GM15510 (cell line): ENCODE measurements around the gene AGBL5.

ENCODE experiments used
- POLR2A ChIP-seq: IDR thresholded peaks from 3 replicates; pipeline ENCODE4 v1.6.1; 2011; ENCODE audit warnings: borderline replicate concordance; ENCODE audit not compliant: insufficient read length; ENCODE audit errors: extremely low read depth

AGBL5 gene

DNA sequence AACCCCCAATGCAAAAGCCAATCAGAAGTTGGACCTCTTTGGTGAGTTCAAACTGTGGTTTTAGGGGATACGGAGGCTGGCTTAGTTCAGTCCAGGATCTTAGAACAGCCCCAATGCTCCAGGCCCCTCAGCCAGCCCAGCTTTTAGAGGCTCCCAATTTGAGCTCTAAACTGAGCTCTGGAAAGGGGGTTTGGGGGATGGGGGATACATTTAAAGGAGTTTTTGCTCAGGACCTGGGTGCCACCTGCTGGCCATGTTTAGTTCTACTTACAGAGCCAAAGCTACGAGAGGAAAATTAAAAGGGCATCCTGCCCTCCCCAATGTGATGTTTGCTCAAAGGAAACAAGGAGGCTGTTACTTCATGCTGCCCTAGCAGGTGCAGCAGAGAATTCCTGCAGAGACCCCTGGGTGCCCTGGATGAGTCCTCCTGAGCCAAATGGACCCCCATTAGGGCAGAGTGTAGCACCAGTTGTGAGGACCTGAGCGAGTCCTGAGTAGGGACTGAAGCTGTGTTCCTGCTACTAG lies 34.6 kb upstream of the AGBL5 start:
- no peak for TF ChIP-seq POLR2A

DNA sequence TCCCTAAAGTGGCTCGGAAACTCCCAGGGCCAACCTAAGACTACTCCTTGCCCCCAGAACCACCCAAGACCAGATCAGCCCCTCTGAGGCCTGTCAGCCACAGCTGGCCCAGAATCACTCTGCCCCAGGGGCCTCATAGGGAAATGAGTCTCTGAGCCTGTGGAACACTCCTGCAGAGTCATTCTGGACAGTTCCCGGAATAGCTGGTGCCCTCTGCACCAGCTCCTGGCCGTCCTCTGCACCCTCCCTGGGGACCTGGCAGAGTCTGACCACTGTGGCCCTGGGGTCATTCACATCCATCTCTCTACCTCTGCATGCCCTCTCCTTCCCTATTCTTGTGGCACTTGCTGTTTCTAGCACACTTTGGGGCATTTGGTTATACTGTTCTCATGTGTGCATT lies 33.3 kb upstream of the AGBL5 start:
- TF ChIP-seq POLR2A = no peak

DNA sequence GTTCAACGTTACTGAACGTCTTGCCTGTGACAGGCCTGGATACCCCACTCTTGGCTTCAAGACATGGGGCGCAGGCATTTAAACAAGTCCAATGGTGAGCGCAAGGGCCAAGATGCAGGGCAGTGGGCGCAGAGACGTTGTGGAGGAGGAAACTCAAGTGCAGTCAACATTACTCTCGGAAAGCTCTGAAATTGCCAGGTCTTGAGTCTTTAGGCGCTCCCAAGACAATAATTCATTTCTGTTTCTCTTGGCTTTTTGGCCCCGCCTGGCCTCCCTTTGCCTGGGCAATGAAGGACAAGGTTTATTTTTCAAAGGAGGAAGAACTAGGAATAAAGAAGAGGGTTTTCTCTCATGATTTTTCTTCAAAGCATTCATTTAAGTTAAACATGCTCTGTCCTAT lies 32.0 kb upstream of the AGBL5 start:
- no peak for TF ChIP-seq POLR2A

DNA sequence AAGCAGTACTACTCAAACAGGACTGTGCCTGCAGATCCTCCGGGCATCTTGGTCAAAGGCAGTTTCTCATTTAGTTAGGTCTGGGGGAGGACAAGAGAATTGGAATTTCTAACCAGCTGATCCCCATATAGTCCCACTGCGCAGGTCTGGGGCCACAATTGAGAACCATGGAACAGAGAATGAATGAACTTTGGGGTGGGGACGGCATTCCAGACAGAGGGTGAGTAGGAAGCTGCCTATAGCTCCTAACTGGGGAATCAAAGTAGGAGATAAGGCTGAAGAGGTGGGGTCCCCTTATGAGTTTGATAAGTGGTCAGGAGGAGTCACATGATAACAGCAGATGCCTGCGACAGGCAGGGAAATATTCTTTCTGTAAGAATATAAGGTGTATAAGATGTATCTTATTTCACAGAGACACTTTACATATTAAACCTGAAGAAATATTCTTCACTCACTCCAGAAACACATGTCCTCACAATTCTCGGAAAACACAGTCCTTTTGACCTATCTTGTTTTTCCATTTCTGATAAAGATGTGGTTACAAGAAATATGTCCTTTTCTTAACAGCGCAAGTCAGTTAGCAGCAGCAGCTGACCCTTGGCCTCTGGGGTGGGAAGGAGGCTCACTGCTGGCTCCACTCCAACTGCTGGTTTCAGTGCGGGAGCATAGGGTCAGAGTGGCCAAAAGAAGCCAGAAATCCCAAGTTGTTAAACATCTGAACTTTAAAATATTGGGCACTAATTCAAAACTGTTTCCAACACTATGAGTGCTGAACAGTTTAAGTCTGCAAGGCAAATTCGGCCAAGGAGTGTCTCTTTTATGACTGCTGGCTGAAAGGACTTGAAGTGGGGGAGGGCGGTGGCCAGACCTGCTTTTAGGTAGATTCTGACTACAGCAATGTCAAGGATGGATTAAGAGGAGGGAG lies 31.3 kb upstream of the AGBL5 start:
- no peak for TF ChIP-seq POLR2A

DNA sequence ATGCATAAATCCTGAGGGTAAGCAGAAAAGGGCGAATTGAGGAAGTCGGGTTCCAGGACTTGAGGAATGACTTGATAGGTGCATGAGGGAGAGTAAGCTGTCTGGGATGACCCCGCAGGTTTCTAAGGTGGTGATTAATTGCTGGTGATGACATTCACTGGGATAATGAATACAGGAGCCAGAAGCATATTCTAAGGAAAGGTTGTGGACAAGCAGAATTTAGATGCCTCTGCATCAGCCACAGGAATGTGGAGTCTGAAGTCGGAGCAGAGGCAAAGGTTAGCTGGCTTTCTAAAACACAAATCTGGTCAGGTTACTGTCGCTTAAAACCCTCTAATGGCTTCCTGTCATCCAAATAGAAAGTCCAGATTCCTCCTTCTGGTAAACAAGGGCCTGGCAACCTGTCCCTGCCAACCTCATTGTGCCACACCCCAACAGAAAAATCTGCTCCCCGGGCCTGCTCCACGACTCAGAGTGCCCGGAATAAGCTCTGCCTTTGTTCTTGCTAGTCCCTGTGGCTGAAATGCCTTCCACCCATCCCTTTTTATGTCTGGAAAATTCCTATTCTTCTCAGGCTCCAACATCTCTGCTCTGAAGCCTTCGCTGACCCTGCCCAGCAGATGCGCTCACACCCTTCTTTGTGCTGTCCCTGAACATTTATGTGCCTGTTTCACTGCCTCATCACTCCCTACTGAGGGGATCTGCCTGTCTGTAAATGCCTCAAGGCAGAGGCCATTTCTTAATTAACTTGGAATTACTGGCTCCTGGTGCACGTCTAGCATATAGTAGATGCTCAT lies 30.0 kb upstream of the AGBL5 start:
- no peak for TF ChIP-seq POLR2A

DNA sequence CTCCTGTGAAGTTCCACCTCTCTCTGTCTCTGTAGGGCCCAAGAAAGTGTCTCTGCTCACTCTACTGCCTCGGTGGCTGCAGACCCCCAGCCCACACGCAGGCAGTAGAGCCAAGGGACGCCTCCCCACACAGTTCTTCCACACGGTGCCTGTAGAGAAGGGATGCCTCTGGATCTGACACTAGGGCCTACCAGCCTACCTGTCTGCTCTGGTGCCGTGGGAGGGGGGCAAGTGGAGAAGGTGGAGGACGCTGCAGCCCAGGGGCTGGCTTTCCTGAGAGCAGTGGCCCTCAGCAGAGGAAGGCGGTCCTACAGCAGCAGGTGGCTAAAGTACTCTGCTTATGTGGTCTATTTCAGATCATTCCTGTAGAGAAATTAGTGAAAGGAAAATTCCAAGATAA lies 27.7 kb upstream of the AGBL5 start:
- no peak for TF ChIP-seq POLR2A

DNA sequence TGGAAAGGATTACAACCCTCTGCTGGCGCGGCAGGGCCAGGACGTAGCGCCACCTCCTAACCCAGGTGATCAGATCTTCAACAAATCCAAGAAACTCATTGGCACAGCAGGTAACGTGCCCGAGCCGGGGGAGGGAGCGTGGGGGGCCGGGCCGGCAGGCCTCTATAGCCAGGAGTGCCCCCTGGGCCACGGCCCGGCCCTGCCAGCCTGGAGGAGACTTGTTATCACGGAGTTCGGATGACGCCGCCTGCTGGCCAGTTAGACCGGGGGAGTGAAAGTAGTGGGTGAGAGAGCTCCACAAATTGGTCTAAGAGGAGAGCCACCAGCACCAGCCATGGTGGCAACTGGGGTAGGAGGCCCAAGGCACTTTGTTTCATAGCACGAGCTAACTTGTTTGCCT lies 27.3 kb upstream of the AGBL5 start:
- no peak for TF ChIP-seq POLR2A

DNA sequence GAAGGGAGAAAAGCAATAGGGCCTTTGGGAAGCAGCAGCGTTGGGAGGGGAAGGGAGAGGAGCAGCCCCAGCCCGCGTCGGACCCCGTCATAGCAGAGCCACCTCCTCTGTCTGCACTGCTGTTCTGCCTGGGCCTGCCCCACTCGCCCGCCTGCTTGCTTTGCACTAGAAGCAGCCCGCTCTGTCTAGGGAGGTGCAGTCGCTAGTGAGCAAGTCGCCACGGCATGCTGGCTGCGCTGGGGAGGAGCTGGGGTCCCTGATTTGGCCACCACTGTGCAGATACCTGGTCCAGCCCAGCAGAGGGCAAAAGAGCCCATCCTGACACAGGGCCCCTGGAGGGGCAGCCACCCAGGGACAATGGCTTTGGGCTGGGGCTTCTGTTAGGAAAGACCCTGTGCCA lies 26.7 kb upstream of the AGBL5 start:
- no peak for TF ChIP-seq POLR2A

DNA sequence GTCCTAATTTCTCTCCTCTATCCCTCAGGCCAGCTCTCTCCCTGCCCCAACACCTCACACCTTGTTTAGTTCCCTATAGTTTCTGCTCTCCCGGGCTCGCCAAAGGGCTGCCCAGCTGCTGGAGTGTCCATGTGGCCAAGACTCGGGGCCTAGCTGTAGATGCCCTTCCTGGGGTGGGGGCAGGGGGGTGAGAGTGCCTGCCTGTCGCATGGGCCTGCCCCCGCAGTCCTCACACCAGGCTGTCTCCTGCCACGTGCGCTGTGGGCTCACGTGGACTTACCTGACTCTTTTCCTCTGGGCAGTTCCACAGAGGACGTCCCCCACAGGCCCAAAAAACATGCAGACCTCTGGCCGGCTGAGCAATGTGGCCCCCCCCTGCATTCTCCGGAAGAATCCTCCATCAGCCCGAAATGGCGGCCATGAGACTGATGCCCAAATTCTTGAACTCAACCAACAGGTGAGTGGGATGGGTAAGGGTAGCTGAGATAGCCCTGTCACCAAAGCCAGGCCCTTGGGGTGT lies 26.1 kb upstream of the AGBL5 start:
- no peak for TF ChIP-seq POLR2A

DNA sequence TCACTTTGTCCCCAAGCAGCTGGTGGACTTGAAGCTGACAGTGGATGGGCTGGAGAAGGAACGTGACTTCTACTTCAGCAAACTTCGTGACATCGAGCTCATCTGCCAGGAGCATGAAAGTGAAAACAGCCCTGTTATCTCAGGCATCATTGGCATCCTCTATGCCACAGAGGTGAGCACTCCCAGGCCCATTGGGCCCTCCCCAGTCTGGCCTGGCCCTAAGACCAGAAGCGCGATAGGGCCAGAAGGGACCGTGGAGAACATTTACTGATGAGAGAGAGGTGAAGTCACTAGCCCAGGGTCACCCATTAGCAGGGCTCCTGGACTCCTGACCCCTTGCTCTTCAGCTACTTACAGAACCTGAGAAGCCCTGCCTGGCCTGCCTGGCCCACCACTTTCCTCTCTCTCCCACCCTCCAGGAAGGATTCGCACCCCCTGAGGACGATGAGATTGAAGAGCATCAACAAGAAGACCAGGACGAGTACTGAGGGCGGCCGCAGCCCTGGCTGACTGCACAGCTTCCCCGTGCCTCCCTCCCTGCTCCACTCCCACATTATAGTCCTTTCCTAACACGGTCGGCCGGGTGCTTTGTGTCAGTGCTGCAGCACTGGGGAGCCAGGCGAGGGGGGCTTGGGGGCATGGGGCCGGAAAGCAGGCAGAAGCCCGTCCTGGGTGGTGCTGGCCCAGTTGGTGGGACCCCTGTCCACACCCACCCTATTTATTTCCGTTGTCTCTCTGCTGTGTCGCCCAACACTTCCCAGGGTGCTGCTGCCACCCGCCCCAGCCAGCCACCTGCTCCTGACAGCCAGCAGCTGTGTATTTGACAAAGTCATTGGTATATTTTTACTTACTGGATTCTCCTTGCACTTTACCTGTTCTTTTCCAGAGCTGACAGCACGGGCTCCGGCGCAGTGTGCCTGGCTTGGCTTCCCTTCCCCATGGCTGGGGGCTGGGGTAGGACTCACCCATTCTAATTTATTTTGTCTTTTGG lies 25.3 kb upstream of the AGBL5 start:
- no peak for TF ChIP-seq POLR2A

DNA sequence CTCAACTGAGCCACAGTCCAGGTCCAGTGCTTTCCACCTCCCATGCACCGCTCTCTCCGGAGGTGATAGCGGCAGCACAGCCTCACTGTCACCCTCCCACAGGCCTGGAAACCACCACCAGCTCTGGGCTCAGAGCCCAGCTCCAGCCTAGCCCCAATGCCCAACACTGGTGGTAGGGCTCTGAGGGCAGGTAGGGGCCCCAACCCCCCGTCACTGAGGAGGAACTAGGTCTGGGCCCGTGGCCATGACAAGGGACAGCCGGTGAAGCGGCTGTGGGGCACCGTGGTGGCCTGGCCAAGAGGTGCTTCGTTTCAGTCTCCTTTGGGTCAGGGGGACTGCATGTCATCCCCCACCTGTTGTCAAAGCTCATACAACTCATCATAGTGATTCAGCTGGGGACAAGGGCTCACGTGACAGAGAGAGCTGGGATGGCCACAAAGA lies 24.2 kb upstream of the AGBL5 start:
- no peak for TF ChIP-seq POLR2A

DNA sequence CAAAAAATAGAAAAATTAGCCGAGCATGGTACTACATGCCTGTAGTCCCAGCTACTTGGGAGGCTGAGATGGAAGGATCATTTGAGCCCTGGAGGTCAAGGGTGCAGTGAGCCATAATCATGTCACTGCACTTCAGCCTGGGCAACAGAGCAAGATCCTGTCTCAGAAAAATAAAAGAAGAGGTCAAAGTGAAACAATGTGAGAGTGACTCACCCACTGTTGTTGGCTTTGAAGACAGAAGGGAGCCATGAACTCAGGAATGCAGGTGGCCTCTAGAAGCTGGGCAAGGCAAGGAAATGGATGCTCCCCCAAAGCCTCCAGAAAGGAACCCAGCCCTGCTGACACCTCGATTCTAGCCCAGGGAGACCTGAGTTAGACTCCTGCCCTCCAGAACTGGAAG lies 22.4 kb upstream of the AGBL5 start:
- no peak for TF ChIP-seq POLR2A

DNA sequence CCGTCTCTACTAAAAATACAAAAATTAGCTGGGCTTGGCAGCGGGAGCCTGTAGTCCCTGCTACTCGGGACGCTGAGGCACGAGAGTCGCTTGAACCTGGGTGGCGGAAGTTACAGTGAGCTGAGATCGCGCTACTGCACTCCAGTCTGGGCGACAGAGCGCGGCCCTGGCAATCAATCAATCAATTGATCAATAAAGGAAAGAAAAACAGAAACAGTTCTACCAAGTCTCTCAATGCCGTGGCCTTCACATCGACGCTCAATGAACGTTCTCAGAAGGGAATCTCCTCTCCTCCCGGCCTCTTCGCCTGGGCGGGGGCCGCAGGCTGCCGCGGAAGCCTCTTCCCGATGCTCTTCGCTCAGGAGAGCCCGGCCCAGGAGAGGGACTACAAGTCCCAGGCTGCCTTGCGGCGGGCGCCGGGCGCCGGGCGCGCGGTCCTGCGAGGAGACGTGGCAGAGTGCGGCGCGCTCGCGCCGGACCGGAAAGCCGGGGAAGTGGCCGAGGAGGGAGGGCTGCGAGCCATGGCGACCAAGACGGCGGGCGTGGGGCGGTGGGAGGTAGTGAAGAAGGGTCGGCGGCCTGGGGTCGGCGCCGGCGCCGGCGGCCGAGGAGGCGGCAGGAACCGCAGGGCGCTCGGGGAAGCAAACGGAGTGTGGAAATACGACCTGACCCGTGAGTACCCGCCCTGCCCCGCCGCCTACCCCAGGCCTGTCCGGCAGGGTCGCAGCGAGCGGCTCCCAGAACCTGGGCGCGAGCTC lies 18.8 kb upstream of the AGBL5 start, which contains the start of gene TMEM214:
TMEM214 (plus strand) TSS at position 471 of the 758 bp plus-strand sequence; CDS start at position 522, 51 bp downstream.
- TF ChIP-seq POLR2A = peak; percentile 81
